Stimulated activated CD8-positive, alpha-beta memory T cell treated with anti-CD3 and anti-CD28 coated beads, Interleukin-7, amount 100 ng/mL, for 1 hour (primary cell): ENCODE measurements around the gene PTPRE.

Experiments used
- DNase-seq, 2 donors: peaks; one replicate each; pipeline ENCODE4 v3.0.0-alpha.2; 2020; ENCODE audit warnings: low read depth in 2 of 2

Gene PTPRE

GRCh38 chr10:127908106-127908958 is 1.4 kb downstream of the PTPRE start:
- DNase-seq: no peak

DNA sequence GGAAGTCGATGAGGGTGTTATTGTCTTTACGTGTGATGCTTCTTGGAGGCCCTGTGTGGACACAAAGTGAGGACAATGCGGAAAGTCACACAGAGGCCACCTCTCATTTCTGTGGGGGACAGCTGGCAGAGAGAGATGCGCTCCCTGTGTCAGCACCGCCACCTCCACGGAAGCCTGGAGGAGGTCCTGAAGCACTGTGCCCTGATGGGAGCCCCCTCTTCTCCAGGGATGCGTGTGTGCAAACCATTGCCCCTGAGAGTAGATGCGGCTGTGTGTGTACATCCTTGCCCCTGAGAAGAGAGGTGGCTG is 2.0 kb downstream of the PTPRE start:
- no peak for DNase-seq

GRCh38 chr10:127909716-127910463 is 3.0 kb downstream of the PTPRE start:
- no peak for DNase-seq

- no peak for DNase-seq
Observed at GRCh38 chr10:127910464-127910770, 3.5 kb downstream of the PTPRE start.

GRCh38 chr10:127911218-127911866 is 4.4 kb downstream of the PTPRE start:
- no peak for DNase-seq

GRCh38 chr10:127911867-127912257 is 5.0 kb downstream of the PTPRE start:
- no peak for DNase-seq

DNA sequence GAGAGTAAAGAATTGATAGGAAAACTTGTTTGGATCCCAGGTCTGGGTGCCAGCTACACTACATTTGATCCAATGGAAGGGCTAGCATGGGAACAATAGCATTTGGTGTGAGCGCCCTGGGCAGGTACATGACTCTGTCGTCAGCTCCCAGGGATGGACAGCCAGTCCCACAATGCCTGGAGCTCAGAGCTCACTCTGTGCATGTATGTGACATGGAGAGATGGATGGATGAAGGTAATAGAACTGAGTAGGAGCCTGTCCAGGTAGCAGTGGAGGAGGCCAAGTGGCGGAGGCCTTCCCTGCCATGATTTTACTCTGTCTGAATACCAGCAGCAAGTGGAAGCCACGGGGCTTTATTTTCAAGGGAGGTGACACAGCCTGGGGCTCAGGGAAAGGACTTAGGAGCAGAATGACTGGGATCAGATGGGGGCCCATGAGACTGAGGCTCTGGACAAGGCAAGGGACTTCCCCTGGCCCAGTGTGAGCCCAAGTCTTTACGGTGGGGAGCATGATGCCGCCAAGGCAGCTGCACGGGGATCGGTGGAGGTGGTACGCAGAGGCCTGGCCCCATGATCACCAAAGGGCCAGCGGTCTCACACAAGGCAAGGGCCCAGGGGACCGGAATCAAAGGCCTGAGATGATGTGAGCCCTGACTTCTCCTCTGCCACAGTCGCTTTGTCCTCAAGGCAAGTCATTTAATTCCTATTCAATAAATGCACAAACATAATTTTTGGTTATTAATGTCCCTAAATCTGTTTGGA is 5.9 kb downstream of the PTPRE start:
- no peak for DNase-seq

DNA sequence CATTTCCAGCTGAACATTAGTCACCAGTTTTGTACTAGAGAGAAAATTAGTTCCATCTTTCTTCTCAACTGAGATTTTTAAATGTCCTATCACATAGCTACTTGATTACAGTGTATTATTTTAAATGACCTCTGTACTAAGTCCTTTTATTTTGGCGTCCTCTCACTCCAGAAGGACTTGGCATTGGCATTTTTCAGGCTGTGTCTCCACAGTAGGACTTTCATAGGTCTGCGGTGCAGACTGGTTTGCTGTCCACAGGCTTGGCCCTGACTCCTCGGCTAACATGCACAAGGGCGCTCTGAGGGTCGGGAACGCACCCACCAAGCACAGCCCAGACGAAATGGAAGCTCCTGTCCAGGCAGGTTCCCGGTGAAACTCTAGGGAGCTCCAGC is 6.5 kb downstream of the PTPRE start:
- DNase-seq: no peak

DNA sequence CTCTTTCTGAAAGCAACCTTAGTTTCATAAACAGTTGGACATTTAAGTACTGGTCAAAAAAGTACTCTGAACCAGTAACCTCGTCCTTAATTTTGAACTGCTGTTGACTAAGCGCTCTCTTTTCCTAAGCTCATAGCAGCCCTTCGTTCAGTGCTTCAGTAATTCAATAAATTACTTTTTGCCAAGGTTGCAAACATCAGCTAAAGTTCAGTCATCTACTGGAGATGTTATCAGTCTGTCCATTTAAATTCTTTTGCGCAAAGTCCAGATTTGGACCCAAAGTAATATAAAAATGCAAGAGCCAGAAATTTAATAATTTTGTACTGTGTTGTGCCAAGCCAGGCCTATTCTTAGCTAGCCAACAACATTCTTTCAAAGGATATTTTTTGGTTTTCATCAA is 8.4 kb downstream of the PTPRE start:
- no peak for DNase-seq

DNA sequence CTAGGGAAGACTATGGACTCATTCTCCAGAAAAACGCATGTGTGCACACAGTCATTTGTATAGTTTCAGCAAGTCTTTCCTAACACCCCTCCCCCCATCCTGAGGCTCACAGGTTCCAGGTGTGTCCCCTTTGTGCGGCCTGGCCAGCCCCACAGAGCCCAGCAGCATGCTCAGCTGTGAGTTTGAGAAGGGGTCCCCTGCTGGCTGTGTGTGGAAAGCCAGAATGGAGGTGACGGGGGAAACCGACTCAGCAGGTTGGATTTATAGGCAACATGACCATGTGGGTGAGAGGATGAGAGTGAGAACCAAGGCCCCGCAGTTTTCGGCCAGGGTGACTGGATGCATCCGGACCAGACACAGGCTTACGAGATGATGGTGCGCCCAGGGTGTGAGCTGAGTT is 9.9 kb downstream of the PTPRE start:
- DNase-seq: no peak

DNA sequence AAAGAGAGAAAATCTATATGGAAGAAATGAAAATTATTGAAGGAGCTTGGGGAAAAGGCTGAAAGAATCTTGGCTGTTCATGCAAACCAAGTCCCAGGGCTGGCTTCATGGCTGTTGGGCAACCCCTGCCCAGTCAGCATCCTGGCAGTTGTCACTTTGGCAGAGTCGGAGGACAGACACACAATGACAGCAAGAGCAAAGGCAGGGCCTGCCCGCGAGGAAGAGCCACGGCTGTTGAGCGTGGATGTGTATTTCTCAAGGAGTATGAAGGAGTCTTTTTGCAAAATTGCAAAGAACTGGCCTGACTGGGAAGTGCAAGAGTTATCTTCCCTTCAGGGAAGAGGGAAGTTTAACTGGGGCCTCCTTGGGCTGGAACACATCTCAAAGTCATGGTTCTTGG is 11.7 kb downstream of the PTPRE start:
- DNase-seq: no peak

DNA sequence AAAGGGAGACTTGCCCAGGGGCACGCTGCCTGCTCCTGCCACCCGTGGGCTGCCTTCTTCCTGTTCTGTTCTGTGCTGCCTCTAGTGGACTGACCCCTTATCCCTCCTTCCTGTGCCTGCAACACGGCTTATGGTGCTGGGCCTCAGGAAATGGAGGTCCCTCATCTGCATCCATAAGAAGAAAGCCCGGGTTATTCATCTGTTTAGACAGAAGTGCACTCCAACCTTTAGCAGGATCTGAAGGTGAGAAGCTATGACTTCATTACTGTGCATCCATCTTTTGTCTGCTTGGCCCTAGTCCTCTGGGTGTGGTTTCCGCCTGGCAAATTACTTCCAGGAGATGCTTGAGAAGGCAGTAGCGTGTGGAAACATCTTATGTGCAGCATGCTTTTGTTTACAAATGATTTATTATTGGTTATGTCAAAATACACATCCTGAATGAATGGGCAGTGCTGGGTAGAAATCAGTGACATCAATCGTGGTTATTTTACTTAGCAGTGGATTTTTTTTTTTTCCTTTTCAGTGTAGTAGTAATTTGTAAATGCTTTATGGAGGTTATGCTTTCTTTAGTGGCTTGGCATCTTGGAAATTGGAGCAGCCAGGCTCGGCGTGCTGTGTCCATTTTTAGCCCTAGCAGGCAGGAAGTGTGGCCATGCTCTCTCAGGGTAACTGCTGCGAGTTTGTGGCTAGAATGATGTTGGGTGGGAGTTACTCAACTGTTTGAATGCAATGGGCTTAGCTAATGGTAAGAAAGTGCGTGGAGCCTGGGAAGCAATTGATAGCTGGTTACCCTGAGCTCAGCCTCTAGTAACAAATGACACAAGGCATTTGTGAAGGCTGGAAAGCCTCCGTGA is 12.7 kb downstream of the PTPRE start:
- DNase-seq: no peak

- DNase-seq: no peak
Observed at GRCh38 chr10:127920306-127921074, 13.6 kb downstream of the PTPRE start.

DNA sequence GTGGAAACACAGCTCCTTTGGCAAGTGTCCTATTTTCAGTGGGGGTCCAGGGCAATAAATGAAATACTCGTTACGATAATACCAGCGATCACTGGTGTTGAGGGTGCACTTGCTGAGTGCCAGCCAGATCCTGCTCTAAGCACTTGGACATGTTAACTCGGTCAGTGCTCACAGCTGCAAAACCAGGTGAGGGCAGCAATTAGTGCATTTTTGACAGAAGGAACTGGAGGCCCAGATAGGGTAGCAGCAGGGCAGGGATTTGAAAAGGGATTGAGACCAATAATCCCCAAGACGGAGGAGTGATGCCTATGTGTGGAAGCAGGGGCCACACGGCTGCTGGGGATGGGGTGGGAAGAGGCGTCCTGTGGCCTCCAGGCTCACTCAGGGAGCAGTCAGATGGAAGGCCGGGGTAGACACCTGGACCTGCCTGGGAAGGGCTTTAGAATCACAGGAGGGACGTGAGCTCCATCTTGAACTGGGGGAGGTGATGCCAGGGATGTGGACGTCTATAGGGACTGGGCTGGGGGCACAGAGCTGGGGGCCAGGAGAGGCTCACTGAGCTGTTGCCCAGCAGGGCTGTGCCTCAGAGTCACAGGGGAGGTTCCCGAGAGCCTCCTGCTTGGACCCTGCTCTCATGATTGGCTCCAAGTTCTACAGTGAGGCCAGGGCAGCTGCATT is 14.3 kb downstream of the PTPRE start:
- DNase-seq: no peak

DNA sequence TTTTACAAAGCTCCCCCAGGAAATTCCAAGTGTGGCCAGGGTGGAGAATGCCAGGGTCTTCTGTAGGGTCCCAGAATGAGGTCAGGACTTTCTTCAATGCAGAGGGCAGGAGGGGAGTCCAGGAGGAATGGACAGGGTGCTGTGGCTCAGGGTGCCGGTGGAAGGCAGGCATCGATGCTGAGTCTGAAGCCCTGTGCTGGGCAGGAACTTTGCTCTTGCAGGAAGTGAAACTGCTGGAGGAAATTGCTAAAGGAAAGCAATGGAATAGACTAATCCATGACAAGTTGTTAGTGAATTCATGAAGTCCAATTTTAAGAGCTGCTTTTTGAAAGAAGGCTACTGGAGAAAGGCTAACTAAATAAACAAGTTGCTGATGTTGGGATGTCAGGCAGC is 14.8 kb downstream of the PTPRE start:
- no peak for DNase-seq

DNA sequence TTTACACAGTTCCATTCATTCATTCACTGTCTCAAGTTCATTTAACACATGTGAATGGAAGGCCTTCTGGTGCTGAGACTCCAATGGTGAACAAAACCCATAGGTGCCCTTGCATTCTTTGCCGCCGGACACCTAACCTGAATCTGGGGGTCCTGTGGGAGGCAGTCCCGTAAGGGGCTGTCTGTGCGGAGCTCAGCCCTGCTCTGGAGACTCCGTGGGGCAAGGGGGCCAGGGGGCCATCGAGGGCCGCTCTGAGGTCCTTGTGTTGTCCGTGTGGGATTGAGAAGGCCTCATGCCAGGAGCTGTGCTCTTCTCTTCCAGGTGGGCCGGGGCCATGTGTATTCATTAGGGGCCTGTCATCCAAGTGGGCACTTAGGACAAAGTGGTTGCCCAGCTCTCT is 15.3 kb downstream of the PTPRE start:
- no peak for DNase-seq

GRCh38 chr10:127922675-127923366 is 15.9 kb downstream of the PTPRE start:
- DNase-seq: no peak

- no peak for DNase-seq
Observed at GRCh38 chr10:127923646-127924045, 16.7 kb downstream of the PTPRE start.

DNA sequence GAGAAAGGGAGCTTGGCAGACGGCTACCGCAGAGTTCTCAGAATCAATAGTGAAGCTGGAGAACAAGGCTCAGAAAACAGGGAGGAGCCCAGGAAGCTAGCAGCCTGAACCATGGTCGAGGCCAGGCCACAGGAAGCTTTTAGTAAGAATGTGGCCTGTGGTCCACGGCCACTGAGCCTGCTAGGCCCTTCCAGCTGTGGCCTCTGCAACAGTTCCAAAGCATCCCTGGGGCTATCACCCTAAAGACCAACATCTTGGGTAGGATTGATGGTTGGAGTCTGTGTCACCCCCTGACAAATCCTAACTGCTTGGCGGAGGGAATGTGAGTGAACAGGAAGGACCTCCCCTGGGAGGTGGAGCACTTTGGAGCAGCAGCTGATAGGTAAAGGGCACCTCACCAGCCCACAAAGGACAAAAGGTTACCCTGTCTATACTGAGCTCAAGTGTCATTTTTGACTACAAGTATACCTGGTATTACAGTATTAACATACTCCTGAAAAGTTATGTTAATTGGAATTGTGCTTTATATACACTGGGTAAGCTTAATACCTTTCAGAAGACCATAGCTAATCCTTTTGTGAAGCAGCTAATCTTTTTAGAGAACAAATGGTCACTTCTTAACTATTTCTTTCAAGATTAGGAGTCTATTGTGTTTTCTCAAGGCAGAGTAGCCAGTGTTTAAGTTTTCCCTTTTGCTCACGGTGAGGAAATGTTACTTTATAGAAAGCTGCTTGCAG is 18.7 kb downstream of the PTPRE start:
- DNase-seq: no peak
